ENCODE results near the gene NCOR1. TPM values are rescaled to one million over a fixed set of nuclear protein-coding genes. Genes with fewer than 3 reads are reported as not detected.

Gene NCOR1
- total RNA-seq, 2 experiments from 2014 or later = 68.0 to 134 TPM

- ChIA-PET POLR2A (no interaction called here), CTCF (ENCODE audit: unreplicated experiment) (no interaction called here)
- Histone ChIP-seq H3K4me1 (ENCODE audit: insufficient read depth, low read length, poor library complexity, severe bottlenecking) (no peaks in the 10 kb centered on the region), H3K9me3 (ENCODE audit: low read length) (peaks cover 12% of the 10 kb centered on the region), H3K36me3 (ENCODE audit: insufficient read depth, low read length) (peaks cover 18% of the 10 kb centered on the region), H3K27ac (ENCODE audit: low read depth, low read length, poor library complexity, severe bottlenecking) (no peak overlapping the region), H3K9me2 (ENCODE audit: insufficient read depth, low read length) (no peaks in the 10 kb centered on the region), H4K20me1 (ENCODE audit: insufficient read depth, low read length) (no peaks in the 10 kb centered on the region), H2AFZ (ENCODE audit: low read length) (no peak overlapping the region), H3K4me2 (ENCODE audit: low read length) (no peak overlapping the region), H3K4me3 (ENCODE audit: low read depth, low read length, poor library complexity, severe bottlenecking) (no peak overlapping the region), H3K79me2 (ENCODE audit: insufficient read depth, low read depth, low read length) (no peaks in the 10 kb centered on the region)
- intact Hi-C loops (cut with micrococcal nuclease; ENCODE audit: unreplicated experiment) = no loop called here
- TF ChIP-seq EZH2phosphoT487 (IDR thresholded peaks at IDR 0.05; ENCODE audit: borderline replicate concordance, low read depth, low read length) (no peak), CTCF (conservative IDR thresholded peaks at IDR 0.05; ENCODE audit: low read length) (no peak)
- TSS peak; percentile 28 for BruUV-seq (replicated peaks)
- no peak for DNase-seq (ENCODE audit: low spot score)
These were observed 40.2 kb upstream of the NCOR1 start for GRCh38 chr17:16255481-16255921.

GRCh38 chr17:16254773-16255400, 39.6 kb upstream of the NCOR1 start:
- ChIA-PET CTCF (ENCODE audit: unreplicated experiment) (no interaction called here), POLR2A (no interaction called here)
- no peak overlapping the region for H3K4me2 ChIP-seq (ENCODE audit: low read length)
- intact Hi-C loops (cut with micrococcal nuclease; ENCODE audit: unreplicated experiment) = no loop called here
- no peaks in the 10 kb centered on the region for H4K20me1 ChIP-seq (ENCODE audit: insufficient read depth, low read length)
- H3K27ac ChIP-seq (ENCODE audit: low read depth, low read length, poor library complexity, severe bottlenecking) = no peak overlapping the region
- H2AFZ ChIP-seq (ENCODE audit: low read length) = no peak overlapping the region
- no peaks in the 10 kb centered on the region for H3K79me2 ChIP-seq (ENCODE audit: insufficient read depth, low read depth, low read length)
- no TSS peak for BruUV-seq (replicated peaks)
- peaks cover 6% of the 10 kb centered on the region; the same call in 1 of the 2 replicates for H3K9me3 ChIP-seq (ENCODE audit: low read length)
- peaks cover 12% of the 10 kb centered on the region for H3K36me3 ChIP-seq (ENCODE audit: insufficient read depth, low read length)
- no peak for DNase-seq (ENCODE audit: low spot score)
- H3K4me1 ChIP-seq (ENCODE audit: insufficient read depth, low read length, poor library complexity, severe bottlenecking) = no peaks in the 10 kb centered on the region
- no peaks in the 10 kb centered on the region for H3K9me2 ChIP-seq (ENCODE audit: insufficient read depth, low read length)
- H3K4me3 ChIP-seq (ENCODE audit: low read depth, low read length, poor library complexity, severe bottlenecking) = no peak overlapping the region
- TF ChIP-seq EZH2phosphoT487 (IDR thresholded peaks at IDR 0.05; ENCODE audit: borderline replicate concordance, low read depth, low read length) (no peak), CTCF (conservative IDR thresholded peaks at IDR 0.05; ENCODE audit: low read length) (no peak)

GRCh38 chr17:16251556-16251955, 36.2 kb upstream of the NCOR1 start:
- BruUV-seq (replicated peaks) = no TSS peak
- ChIA-PET CTCF (ENCODE audit: unreplicated experiment) (no interaction called here), POLR2A (interaction anchor here (0.6 to 1.0 kb wide), 3 partner anchors 37 to 100 kb away, joined by 3 to 4 read pairs (median 3); no protein-coding TSS in a partner anchor)
- Histone ChIP-seq H3K27ac (ENCODE audit: low read depth, low read length, poor library complexity, severe bottlenecking) (no peak overlapping the region), H3K9me3 (ENCODE audit: low read length) (no peaks in the 10 kb centered on the region), H2AFZ (ENCODE audit: low read length) (no peak overlapping the region), H3K9me2 (ENCODE audit: insufficient read depth, low read length) (no peaks in the 10 kb centered on the region), H3K36me3 (ENCODE audit: insufficient read depth, low read length) (peaks cover 13% of the 10 kb centered on the region; the same call in 1 of the 2 replicates), H3K4me3 (ENCODE audit: low read depth, low read length, poor library complexity, severe bottlenecking) (no peak overlapping the region), H3K4me1 (ENCODE audit: insufficient read depth, low read length, poor library complexity, severe bottlenecking) (no peaks in the 10 kb centered on the region), H4K20me1 (ENCODE audit: insufficient read depth, low read length) (no peaks in the 10 kb centered on the region), H3K4me2 (ENCODE audit: low read length) (no peak overlapping the region), H3K79me2 (ENCODE audit: insufficient read depth, low read depth, low read length) (no peaks in the 10 kb centered on the region)
- TF ChIP-seq CTCF (conservative IDR thresholded peaks at IDR 0.05; ENCODE audit: low read length) (no peak), EZH2phosphoT487 (IDR thresholded peaks at IDR 0.05; ENCODE audit: borderline replicate concordance, low read depth, low read length) (no peak)
- no peak for DNase-seq (ENCODE audit: low spot score)
- intact Hi-C loops (cut with micrococcal nuclease; ENCODE audit: unreplicated experiment) = no loop called here

Measured in OCI-LY7 (cell line).